22Rv1 (cell line): ENCODE measurements around the gene SUSD4.

Experiments used
- ZFX ChIP-seq: fragments of 450-650 bp; IDR thresholded peaks from 2 replicates; pipeline ENCODE4 v1.6.1; 2017; ENCODE audit warnings: antibody characterized with exemption, borderline replicate concordance
- TF ChIP-seq, protein P1 (sequence below): fragments of 450-650 bp; IDR thresholded peaks from 2 replicates; pipeline ENCODE4 v1.5.1; 2017; ENCODE audit warnings: mild to moderate bottlenecking

DNA sequence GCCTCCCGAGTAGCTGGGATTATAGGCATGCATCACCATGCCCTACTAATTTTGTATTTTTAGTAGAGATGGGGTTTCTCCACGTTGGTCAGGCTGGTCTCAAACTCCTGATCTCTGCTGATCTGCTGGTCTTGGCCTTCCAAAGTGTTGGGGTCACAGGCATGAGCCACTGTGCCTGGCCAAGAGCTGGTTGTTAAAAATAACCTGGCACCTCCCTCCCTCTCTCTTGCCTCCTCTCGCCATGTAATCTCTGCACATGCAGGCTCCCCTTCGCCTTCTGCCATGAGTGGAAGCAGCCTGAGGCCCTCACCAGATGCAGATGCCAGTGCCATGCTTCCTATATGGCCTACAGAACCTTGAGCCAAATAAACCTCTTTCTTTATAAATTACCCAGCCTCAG lies 146.2 kb downstream of the SUSD4 start:
- TF ChIP-seq, protein P1, sequence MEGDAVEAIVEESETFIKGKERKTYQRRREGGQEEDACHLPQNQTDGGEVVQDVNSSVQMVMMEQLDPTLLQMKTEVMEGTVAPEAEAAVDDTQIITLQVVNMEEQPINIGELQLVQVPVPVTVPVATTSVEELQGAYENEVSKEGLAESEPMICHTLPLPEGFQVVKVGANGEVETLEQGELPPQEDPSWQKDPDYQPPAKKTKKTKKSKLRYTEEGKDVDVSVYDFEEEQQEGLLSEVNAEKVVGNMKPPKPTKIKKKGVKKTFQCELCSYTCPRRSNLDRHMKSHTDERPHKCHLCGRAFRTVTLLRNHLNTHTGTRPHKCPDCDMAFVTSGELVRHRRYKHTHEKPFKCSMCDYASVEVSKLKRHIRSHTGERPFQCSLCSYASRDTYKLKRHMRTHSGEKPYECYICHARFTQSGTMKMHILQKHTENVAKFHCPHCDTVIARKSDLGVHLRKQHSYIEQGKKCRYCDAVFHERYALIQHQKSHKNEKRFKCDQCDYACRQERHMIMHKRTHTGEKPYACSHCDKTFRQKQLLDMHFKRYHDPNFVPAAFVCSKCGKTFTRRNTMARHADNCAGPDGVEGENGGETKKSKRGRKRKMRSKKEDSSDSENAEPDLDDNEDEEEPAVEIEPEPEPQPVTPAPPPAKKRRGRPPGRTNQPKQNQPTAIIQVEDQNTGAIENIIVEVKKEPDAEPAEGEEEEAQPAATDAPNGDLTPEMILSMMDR: no peak
- TF ChIP-seq ZFX: no peak
